Measurements from ENCODE around the gene PTPRG.

PTPRG gene

DNA sequence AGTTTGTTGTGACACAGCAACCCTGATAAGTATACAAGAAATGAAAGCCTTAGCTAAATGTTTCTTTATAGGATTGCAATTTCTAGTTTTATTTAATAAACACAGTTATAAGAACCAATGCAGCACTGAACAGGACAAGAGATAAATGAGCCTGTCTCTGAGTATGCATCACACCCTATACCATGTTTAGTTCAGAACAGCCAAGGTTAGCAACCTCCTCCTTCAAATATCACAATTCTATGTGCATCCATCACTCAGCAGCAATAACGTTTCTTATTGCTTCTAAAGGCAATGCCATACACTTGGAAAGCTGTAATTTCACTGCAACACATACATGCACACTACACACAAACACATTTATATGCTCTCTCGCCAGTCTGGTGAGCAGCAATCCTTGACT is 280.6 kb downstream of the PTPRG start:
- Mint-ChIP-seq H3K9me3 (no peaks in the 10 kb centered on the region), H3K36me3 (no peaks in the 10 kb centered on the region), H3K27me3 (no peaks in the 10 kb centered on the region), H3K27ac (no peak overlapping the region), H3K4me3 (no peak overlapping the region), H3K4me1 (no peaks in the 10 kb centered on the region)
- CTCF ChIA-PET: no interaction called here
- no peak for DNase-seq

DNA sequence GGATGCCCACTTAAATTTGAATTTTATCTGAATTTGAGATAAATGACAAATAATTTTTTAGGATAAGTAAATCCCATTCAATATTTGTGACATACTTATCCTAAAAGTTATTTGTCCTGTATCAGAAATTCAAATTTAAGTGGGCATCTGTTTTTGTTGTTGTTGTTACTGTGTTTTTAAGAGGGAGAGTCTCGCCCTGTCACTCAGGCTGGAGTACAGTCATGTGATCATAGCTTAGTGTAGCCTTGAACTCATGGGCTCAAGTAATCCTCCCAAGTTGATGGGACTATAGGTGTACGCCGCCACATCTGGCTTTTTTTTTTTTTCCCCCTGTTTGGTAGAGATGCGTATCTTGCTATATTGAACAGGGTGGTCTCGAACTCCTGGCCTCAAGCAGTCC is 283.0 kb downstream of the PTPRG start:
- no peaks in the 10 kb centered on the region for H3K27me3 Mint-ChIP-seq
- DNase-seq: no peak
- CTCF ChIA-PET: no interaction called here
- no peaks in the 10 kb centered on the region for H3K4me1 Mint-ChIP-seq
- no peak overlapping the region for H3K27ac Mint-ChIP-seq
- H3K36me3 Mint-ChIP-seq: no peaks in the 10 kb centered on the region
- no peaks in the 10 kb centered on the region for H3K9me3 Mint-ChIP-seq
- H3K4me3 Mint-ChIP-seq: no peak overlapping the region

GRCh38 chr3:61846488-61846887 is 285.1 kb downstream of the PTPRG start:
- CTCF ChIA-PET: no interaction called here
- Mint-ChIP-seq H3K27ac (no peak overlapping the region), H3K9me3 (no peaks in the 10 kb centered on the region), H3K36me3 (no peaks in the 10 kb centered on the region), H3K27me3 (no peaks in the 10 kb centered on the region), H3K4me1 (no peaks in the 10 kb centered on the region), H3K4me3 (no peak overlapping the region)
- DNase-seq: no peak

DNA sequence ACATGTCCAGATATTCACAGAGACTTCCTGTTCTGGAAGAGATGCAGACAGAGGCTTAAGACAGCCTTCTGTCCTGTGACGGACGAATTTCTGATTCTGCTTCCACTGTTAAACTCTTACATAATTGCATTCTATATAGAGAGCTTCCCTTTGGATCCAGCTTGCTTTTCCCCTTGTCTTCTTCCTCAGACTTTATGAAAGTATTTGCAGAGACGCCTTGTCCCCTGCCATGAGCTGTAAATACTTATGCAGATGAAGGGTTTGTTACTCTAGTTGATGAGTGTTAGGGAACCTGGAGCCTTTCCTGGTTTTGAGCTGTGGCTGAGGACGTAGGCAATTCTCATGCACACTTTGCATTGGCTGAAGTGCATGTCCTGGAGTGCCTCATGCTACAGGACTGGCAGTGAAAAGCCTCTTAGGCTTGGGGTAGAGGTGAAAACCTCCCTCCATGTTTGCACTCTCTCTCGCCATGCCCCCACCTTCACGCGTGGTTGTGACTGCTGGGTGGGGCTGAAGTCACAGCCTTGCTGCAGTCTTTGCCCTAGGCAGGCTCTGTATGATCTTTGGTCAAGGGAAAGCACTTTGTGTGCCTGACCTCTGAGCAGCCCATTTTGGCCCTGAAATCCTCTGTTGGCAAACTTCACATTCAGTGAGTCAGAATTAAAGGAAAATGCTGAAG is 286.6 kb downstream of the PTPRG start:
- H3K27me3 Mint-ChIP-seq: no peaks in the 10 kb centered on the region
- no peaks in the 10 kb centered on the region for H3K4me1 Mint-ChIP-seq
- no peaks in the 10 kb centered on the region for H3K36me3 Mint-ChIP-seq
- DNase-seq: no peak
- no peaks in the 10 kb centered on the region for H3K9me3 Mint-ChIP-seq
- no peak overlapping the region for H3K4me3 Mint-ChIP-seq
- H3K27ac Mint-ChIP-seq: no peak overlapping the region
- CTCF ChIA-PET: no interaction called here

GRCh38 chr3:61848885-61849284 is 287.5 kb downstream of the PTPRG start:
- Mint-ChIP-seq H3K4me3 (no peak overlapping the region), H3K27ac (no peak overlapping the region), H3K36me3 (no peaks in the 10 kb centered on the region), H3K27me3 (no peaks in the 10 kb centered on the region), H3K9me3 (no peaks in the 10 kb centered on the region), H3K4me1 (no peaks in the 10 kb centered on the region)
- CTCF ChIA-PET: no interaction called here
- DNase-seq: no peak

- H3K36me3 Mint-ChIP-seq: no peaks in the 10 kb centered on the region
- H3K4me3 Mint-ChIP-seq: no peak overlapping the region
- no peaks in the 10 kb centered on the region for H3K27me3 Mint-ChIP-seq
- no peaks in the 10 kb centered on the region for H3K9me3 Mint-ChIP-seq
- no peaks in the 10 kb centered on the region for H3K4me1 Mint-ChIP-seq
- CTCF ChIA-PET: no interaction called here
- no peak overlapping the region for H3K27ac Mint-ChIP-seq
- DNase-seq: no peak
Observed at GRCh38 chr3:61853912-61854311, 292.5 kb downstream of the PTPRG start.

DNA sequence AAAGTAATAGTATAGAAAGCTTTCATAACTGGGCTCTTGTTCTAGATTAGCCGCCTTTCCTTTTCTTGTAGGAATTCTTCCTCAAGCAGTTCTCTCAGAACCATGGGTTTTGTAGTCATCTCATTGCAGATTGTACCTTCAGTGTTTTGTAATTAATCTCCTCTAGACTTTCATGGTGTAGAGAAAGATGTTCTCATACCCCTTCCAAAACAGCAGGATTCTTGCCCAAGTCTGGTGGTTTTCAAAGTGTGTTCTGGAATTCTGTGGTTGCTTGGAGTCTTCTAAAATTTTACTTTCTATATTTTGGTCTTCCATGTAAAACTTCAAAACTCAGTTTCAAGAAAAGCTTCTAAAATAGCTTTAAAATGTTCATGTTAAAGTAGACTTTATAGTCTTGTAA is 293.8 kb downstream of the PTPRG start:
- no peak overlapping the region for H3K4me3 Mint-ChIP-seq
- H3K27ac Mint-ChIP-seq: no peak overlapping the region
- H3K36me3 Mint-ChIP-seq: no peaks in the 10 kb centered on the region
- CTCF ChIA-PET: no interaction called here
- no peaks in the 10 kb centered on the region for H3K9me3 Mint-ChIP-seq
- no peaks in the 10 kb centered on the region for H3K4me1 Mint-ChIP-seq
- no peaks in the 10 kb centered on the region for H3K27me3 Mint-ChIP-seq
- no peak for DNase-seq

DNA sequence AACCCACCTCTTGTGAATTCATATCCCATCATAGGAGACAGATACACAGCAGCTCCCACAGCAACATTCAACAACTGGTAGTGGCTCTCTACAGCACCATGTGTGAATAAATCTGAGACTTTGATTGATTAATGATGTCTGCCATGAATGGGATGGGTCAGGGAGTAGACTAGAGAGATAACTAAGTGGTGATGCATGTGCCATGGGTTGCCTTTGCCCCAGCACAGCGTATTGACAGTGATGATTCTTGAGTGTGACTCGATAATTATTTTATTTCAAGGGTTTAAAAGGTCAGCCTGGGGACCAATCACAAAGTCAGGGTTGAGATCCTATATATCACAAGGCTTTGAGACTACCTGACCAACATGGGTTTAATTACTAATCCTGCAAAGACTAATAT is 295.9 kb downstream of the PTPRG start:
- CTCF ChIA-PET: interaction anchor here (1.3 to 2.0 kb wide), 2 partner anchors 79 to 331 kb away, joined by 5 to 10 read pairs; no protein-coding TSS in a partner anchor
- no peaks in the 10 kb centered on the region for H3K27me3 Mint-ChIP-seq

DNA sequence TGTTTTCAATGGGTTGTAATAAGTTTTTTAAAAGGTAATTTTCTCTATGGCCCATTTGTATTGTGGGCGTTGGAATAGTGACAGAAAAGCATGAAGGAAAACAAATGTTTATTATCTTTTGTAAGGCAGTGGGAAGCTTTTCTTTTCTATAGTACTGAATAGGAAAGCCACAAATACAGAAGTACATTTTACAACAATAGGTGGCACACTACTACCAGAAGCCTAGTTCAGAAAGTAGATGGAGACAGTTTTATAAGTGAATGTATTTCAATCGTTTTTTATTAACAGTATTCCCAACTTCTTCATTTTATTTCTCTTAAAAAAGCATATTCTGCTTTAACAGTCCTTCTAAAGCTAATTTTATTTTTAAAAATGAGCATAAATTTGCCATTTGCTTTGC is 296.7 kb downstream of the PTPRG start:
- no peak overlapping the region for H3K27ac Mint-ChIP-seq
- H3K9me3 Mint-ChIP-seq: no peaks in the 10 kb centered on the region
- CTCF ChIA-PET: interaction anchor here (1.3 to 2.0 kb wide), 3 partner anchors 78 to 331 kb away, joined by 5 to 10 read pairs (median 6); no protein-coding TSS in a partner anchor
- H3K4me3 Mint-ChIP-seq: no peak overlapping the region
- no peak for DNase-seq
- H3K36me3 Mint-ChIP-seq: no peaks in the 10 kb centered on the region
- H3K4me1 Mint-ChIP-seq: no peaks in the 10 kb centered on the region
- H3K27me3 Mint-ChIP-seq: no peaks in the 10 kb centered on the region

More for the DNA sequence above, 295.9 kb downstream of the PTPRG start:
- no peak for DNase-seq
- H3K36me3 Mint-ChIP-seq: no peaks in the 10 kb centered on the region
- H3K9me3 Mint-ChIP-seq: no peaks in the 10 kb centered on the region
- no peak overlapping the region for H3K4me3 Mint-ChIP-seq
- no peak overlapping the region for H3K27ac Mint-ChIP-seq
- no peaks in the 10 kb centered on the region for H3K4me1 Mint-ChIP-seq

GRCh38 chr3:61861410-61861809 is 300.0 kb downstream of the PTPRG start:
- CTCF ChIA-PET: interaction anchor here (0.6 kb wide), 1 partner anchor 74 kb away, joined by 3 read pairs; no protein-coding TSS in a partner anchor
- Mint-ChIP-seq H3K4me3 (no peak overlapping the region), H3K27me3 (no peaks in the 10 kb centered on the region), H3K4me1 (no peaks in the 10 kb centered on the region), H3K9me3 (no peaks in the 10 kb centered on the region), H3K36me3 (no peaks in the 10 kb centered on the region), H3K27ac (no peak overlapping the region)
- DNase-seq: no peak

DNA sequence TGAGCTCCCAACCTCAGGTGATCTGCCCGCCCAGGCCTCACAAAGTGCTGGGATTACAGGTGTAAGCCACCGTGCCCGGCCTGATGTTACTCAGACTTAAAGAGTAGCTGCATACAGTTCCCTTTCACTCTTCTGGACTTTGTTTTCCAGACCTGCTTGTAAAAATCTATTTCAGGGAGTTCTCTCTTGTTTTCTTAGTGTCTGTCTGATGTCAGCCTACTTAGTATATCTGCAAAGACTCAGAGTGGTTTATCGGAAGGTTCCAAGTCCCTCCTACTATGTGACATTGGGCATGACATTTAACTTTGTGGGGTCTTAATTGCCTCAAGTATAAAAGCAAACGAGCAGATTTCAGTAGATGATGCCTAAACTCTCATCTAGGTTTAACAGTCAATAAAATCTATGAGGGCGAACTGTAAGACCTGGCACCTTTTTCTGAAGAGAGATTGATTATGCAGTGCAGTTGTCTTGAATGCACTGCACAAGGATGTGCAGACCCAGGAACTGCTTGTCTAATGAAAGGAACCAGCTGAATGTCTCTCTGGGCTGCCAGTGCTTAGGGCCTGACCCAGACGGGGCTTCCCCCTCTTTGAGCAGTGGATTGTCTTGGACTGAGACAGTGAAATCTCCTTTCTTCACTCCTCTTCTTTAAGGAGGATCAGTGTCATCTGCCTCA is 301.4 kb downstream of the PTPRG start:
- DNase-seq: no peak
- H3K4me3 Mint-ChIP-seq: no peak overlapping the region
- CTCF ChIA-PET: no interaction called here
- no peaks in the 10 kb centered on the region for H3K36me3 Mint-ChIP-seq
- H3K9me3 Mint-ChIP-seq: no peaks in the 10 kb centered on the region
- H3K27me3 Mint-ChIP-seq: no peaks in the 10 kb centered on the region
- H3K27ac Mint-ChIP-seq: no peak overlapping the region
- H3K4me1 Mint-ChIP-seq: no peaks in the 10 kb centered on the region

DNA sequence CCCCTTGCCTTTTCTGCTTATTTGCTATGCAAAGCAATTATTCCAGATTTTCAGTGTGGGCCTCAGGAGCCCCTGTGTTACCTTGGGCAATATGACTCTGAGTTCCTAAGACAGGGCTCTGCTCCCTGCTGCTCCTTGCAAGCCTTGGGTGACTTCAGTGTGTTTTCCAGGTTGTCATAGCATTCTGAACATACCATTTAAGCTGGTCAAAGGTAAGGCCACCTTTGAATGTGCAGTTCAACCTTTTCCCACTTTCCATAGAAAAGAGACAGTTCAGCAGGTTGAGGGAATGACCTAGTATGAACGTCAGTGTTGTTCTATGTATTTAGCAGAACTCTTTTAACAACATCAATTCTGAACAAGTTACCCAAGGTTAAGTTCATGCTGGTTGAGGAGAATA is 302.2 kb downstream of the PTPRG start:
- DNase-seq: no peak
- H3K9me3 Mint-ChIP-seq: no peaks in the 10 kb centered on the region
- H3K36me3 Mint-ChIP-seq: no peaks in the 10 kb centered on the region
- H3K4me1 Mint-ChIP-seq: no peaks in the 10 kb centered on the region
- no peak overlapping the region for H3K27ac Mint-ChIP-seq
- no peak overlapping the region for H3K4me3 Mint-ChIP-seq
- CTCF ChIA-PET: no interaction called here
- H3K27me3 Mint-ChIP-seq: no peaks in the 10 kb centered on the region

GRCh38 chr3:61864886-61865285 is 303.5 kb downstream of the PTPRG start:
- Mint-ChIP-seq H3K4me1 (no peaks in the 10 kb centered on the region), H3K27me3 (no peaks in the 10 kb centered on the region), H3K27ac (no peak overlapping the region), H3K4me3 (no peak overlapping the region), H3K36me3 (no peaks in the 10 kb centered on the region), H3K9me3 (no peaks in the 10 kb centered on the region)
- DNase-seq: no peak
- CTCF ChIA-PET: interaction anchor here (0.7 kb wide), 1 partner anchor 29 kb away, joined by 3 read pairs; no protein-coding TSS in a partner anchor

DNA sequence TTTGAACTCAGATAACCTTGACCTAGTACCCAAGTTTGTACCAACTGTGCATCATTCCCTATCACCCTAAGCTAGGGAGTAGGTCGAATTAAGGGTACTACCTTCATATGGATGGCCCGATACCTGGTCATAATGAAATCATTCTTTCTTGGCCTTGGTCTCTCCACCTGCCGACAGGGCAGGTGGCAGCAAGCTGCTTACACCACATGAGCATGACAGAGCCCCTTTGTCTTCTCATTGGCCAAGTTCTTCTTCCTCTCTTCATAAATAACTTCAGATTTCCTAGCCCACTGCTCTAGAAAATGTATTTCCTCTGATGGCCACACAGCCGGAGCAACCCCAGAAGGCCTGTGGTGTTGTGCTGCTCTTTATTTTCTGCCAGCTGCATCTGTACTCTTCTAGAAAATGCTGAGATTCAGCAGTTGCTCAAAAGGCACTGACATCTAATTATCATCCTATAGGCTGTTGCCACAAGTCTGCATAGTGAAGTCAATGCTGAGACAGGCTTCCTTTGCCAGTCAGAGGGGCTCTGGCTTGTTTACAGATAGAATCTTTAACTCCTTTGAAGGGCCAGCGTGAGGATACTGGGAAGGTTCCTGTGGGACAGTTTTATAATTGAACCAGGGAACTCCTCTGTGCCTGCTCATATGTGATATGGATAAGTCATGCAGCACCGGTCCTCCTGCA is 304.2 kb downstream of the PTPRG start:
- Mint-ChIP-seq H3K9me3 (no peaks in the 10 kb centered on the region), H3K4me3 (no peak overlapping the region), H3K27me3 (no peaks in the 10 kb centered on the region), H3K27ac (no peak overlapping the region), H3K4me1 (no peaks in the 10 kb centered on the region), H3K36me3 (no peaks in the 10 kb centered on the region)
- DNase-seq: no peak
- CTCF ChIA-PET: interaction anchor here (0.7 to 0.8 kb wide), 2 partner anchors 28 to 48 kb away, joined by 3 read pairs; no protein-coding TSS in a partner anchor

- H3K36me3 Mint-ChIP-seq: no peaks in the 10 kb centered on the region
- no peaks in the 10 kb centered on the region for H3K9me3 Mint-ChIP-seq
- no peak overlapping the region for H3K27ac Mint-ChIP-seq
- no peak overlapping the region for H3K4me3 Mint-ChIP-seq
- H3K4me1 Mint-ChIP-seq: no peaks in the 10 kb centered on the region
- H3K27me3 Mint-ChIP-seq: no peaks in the 10 kb centered on the region
- no peak for DNase-seq
- CTCF ChIA-PET: interaction anchor here (0.8 kb wide), 1 partner anchor 47 kb away, joined by 3 read pairs; no protein-coding TSS in a partner anchor
Observed at GRCh38 chr3:61866153-61866542, 304.8 kb downstream of the PTPRG start.
